HG03520 (cell line): Measurements from ENCODE around the gene TPRG1.

Experiments used
- ATAC-seq: cut with Tn5 transposase; IDR thresholded peaks from one replicate; pipeline ENCODE4 v1.9.1; 2021; ENCODE audit warnings: mild to moderate bottlenecking, moderate library complexity; ENCODE audit not compliant: unreplicated experiment

TPRG1 gene

GRCh38 chr3:189349772-189350171 is 178.0 kb downstream of the TPRG1 start:
- ATAC-seq: no peak

GRCh38 chr3:189353318-189353965 is 181.7 kb downstream of the TPRG1 start:
- ATAC-seq: no peak

- no peak for ATAC-seq
Observed at GRCh38 chr3:189353988-189354889, 182.5 kb downstream of the TPRG1 start.

GRCh38 chr3:189355115-189355480 is 183.3 kb downstream of the TPRG1 start:
- ATAC-seq: no peak

- ATAC-seq: no peak
Observed at GRCh38 chr3:189355481-189356201, 183.9 kb downstream of the TPRG1 start.

- ATAC-seq: no peak
Observed at GRCh38 chr3:189360291-189360690, 188.5 kb downstream of the TPRG1 start.

- no peak for ATAC-seq
Observed at GRCh38 chr3:189361103-189361835, 189.5 kb downstream of the TPRG1 start.

GRCh38 chr3:189363590-189364255 is 192.0 kb downstream of the TPRG1 start:
- ATAC-seq: no peak

GRCh38 chr3:189365609-189366564 is 194.1 kb downstream of the TPRG1 start:
- ATAC-seq: no peak

- no peak for ATAC-seq
Observed at GRCh38 chr3:189368384-189368783, 196.6 kb downstream of the TPRG1 start.

GRCh38 chr3:189369636-189370035 is 197.9 kb downstream of the TPRG1 start:
- no peak for ATAC-seq

GRCh38 chr3:189372243-189372642 is 200.5 kb downstream of the TPRG1 start:
- ATAC-seq: no peak
